ENCODE data around the gene MYZAP.

MYZAP gene

DNA sequence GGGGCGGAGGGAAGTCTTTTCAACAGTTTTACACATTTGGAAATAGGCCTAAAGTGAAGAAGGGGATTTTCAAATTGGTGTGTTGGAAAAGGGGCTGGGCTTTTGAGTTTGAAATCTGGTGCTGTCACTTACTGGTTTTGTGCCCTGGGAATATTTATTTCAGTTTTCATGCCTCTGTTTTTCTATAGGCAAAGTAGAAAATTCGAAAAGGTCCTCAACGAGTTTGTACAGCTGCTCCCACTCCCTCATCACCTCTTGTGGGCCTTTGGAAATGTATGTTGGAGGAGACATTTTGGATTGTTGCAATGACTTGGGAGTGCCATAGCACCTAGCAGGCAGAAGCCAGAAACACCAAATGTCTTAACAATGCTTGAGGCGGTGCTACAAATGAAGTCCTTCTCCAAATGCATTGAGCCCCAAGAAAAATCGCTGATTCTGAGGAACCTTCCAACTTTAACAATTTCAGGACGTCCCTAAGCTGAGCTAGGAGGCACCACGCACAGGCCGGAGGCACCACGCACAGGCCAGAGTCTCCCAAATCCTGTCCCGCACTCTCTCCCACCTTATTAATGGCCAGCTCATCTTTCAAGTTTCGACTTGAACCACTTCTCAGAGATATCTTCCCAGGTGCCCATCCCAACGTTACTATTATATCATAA lies 114.2 kb downstream of the MYZAP start:
- Histone ChIP-seq H3K4me3 (ENCODE audit: low read depth in 1 of 2, low read length in 2 of 2) (peak overlapping the region; percentile 92), H3K4me1 (ENCODE audit: insufficient read depth, low read length) (peaks cover 34% of the 10 kb centered on the region), H3K36me3 (ENCODE audit: insufficient read depth, low read length) (peaks cover 19% of the 10 kb centered on the region), H3K27me3 (ENCODE audit: control insufficient read depth in 1 of 2, insufficient read depth in 2 of 2, low read length in 2 of 2) (no peaks in the 10 kb centered on the region), H3K9me3 (ENCODE audit: low read length) (no peaks in the 10 kb centered on the region), H3K27ac (ENCODE audit: low read depth, low read length) (peak overlapping the region; percentile 93), H3K9ac (ENCODE audit: low read length) (peak overlapping the region; percentile 16)

DNA sequence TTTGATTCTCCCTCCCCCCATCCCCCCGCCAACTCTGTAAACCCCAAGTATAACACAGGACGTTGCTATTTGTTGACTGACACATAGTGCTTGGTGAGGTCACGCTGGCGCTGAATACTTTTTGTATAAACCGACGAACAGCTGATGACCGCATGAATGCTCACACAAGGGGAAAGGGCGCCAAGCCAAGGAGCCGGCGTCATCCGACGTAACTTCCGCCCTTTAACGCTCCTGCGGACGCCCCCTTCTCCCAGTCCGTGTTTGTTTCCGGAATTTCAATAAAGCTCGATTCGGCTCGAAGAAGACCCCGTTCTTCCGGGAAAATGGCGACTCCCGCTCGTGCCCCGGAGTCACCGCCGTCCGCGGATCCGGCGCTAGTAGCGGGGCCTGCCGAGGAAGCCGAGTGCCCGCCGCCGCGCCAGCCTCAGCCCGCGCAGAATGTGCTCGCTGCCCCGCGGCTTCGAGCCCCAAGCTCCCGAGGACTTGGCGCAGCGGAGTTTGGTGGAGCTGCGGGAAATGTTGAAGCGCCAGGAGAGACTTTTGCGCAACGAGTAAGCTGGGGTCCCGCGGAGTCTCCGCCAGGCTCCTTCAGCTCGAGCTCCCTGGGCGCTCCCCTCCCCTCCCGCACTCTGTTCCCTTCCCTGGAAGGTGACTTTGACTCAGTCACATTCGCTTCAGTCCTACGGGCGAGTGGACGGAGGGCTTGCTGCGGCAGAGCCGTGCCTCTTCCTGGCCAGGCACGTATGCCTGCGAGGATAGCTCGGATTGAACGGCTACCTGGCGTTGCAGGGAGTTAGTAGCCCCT lies 114.9 kb downstream of the MYZAP start, which contains the start of gene POLR2M:
Gene POLR2M (plus strand): TSS at position 310 of the 805 bp plus-strand sequence. CDS start 129 bp downstream, at position 439.
- H3K36me3 ChIP-seq (ENCODE audit: insufficient read depth, low read length) = peaks cover 26% of the 10 kb centered on the region
- H3K9ac ChIP-seq (ENCODE audit: low read length) = peak within 1 kb of the TSS; percentile 94
- peak within 1 kb of the TSS; percentile 92 for H3K4me3 ChIP-seq (ENCODE audit: low read depth in 1 of 2, low read length in 2 of 2)
- H3K4me1 ChIP-seq (ENCODE audit: insufficient read depth, low read length) = peaks cover 34% of the 10 kb centered on the region
- no peaks in the 10 kb centered on the region for H3K9me3 ChIP-seq (ENCODE audit: low read length)
- peak within 1 kb of the TSS; percentile 93 for H3K27ac ChIP-seq (ENCODE audit: low read depth, low read length)
- no peaks in the 10 kb centered on the region for H3K27me3 ChIP-seq (ENCODE audit: control insufficient read depth in 1 of 2, insufficient read depth in 2 of 2, low read length in 2 of 2)

GRCh38 chr15:57708047-57708446 lies 116.3 kb downstream of the MYZAP start:
- Histone ChIP-seq H3K4me1 (ENCODE audit: insufficient read depth, low read length) (peaks cover 34% of the 10 kb centered on the region), H3K4me3 (ENCODE audit: low read depth in 1 of 2, low read length in 2 of 2) (peak overlapping the region in 1 of 2 donors; percentile 92), H3K9me3 (ENCODE audit: low read length) (no peaks in the 10 kb centered on the region), H3K9ac (ENCODE audit: low read length) (peak overlapping the region; percentile 94), H3K27ac (ENCODE audit: low read depth, low read length) (no peak overlapping the region), H3K36me3 (ENCODE audit: insufficient read depth, low read length) (peaks cover 40% of the 10 kb centered on the region), H3K27me3 (ENCODE audit: control insufficient read depth in 1 of 2, insufficient read depth in 2 of 2, low read length in 2 of 2) (no peaks in the 10 kb centered on the region)

DNA sequence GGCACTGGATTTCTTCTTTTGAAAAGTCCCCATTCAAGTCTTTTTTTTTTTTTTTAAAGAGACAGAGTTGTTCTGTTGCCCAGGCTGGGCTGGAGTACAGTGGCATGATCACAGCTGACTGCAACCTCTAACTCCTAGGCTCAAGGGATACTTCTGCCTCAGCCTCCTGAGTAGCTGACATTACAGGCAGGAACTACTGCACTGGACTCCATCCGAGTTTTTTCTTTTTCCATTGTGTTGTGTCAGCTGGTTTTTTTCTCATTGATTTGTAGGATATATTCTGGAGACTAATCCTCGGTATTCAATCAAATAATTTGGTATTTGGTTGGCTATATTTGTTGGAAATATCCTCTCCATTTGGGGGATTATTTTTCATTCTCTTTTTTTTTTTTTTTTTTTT lies 126.6 kb downstream of the MYZAP start:
- Histone ChIP-seq H3K27ac (ENCODE audit: low read depth, low read length) (no peak overlapping the region), H3K4me1 (ENCODE audit: insufficient read depth, low read length) (peaks cover 7% of the 10 kb centered on the region), H3K9ac (ENCODE audit: low read length) (no peak overlapping the region), H3K27me3 (ENCODE audit: control insufficient read depth in 1 of 2, insufficient read depth in 2 of 2, low read length in 2 of 2) (no peaks in the 10 kb centered on the region), H3K36me3 (ENCODE audit: insufficient read depth, low read length) (peaks cover 12% of the 10 kb centered on the region), H3K4me3 (ENCODE audit: low read depth in 1 of 2, low read length in 2 of 2) (no peak overlapping the region), H3K9me3 (ENCODE audit: low read length) (no peaks in the 10 kb centered on the region)

- no peaks in the 10 kb centered on the region for H3K27me3 ChIP-seq (ENCODE audit: control insufficient read depth in 1 of 2, insufficient read depth in 2 of 2, low read length in 2 of 2)
- no peak overlapping the region for H3K9ac ChIP-seq (ENCODE audit: low read length)
- no peak overlapping the region for H3K27ac ChIP-seq (ENCODE audit: low read depth, low read length)
- H3K9me3 ChIP-seq (ENCODE audit: low read length) = no peaks in the 10 kb centered on the region
- no peaks in the 10 kb centered on the region for H3K36me3 ChIP-seq (ENCODE audit: insufficient read depth, low read length)
- no peak overlapping the region for H3K4me3 ChIP-seq (ENCODE audit: low read depth in 1 of 2, low read length in 2 of 2)
- H3K4me1 ChIP-seq (ENCODE audit: insufficient read depth, low read length) = peaks cover 7% of the 10 kb centered on the region
Observed at GRCh38 chr15:57720867-57721266, 129.2 kb downstream of the MYZAP start.

DNA sequence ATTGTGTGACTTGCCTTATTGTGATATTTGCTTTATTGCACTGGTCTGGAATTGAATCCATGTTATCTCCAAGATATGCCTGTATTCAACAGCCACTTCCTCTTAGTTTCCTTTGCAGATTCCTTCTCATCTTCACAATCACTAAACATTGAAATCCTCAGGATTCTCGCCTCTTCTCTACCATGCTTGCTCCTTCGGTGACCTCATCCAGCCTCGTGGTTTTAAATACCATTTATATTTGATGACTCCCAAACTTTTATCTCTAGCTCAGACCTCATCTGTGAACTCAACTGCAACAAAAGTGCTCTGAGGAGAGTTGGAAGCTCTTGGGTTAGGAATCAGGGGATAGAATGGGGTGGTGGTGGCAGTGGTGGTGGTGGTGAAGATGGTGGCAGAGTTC lies 134.7 kb downstream of the MYZAP start:
- Histone ChIP-seq H3K27ac (ENCODE audit: low read depth, low read length) (no peak overlapping the region), H3K9ac (ENCODE audit: low read length) (no peak overlapping the region), H3K4me3 (ENCODE audit: low read depth in 1 of 2, low read length in 2 of 2) (no peak overlapping the region), H3K36me3 (ENCODE audit: insufficient read depth, low read length) (no peaks in the 10 kb centered on the region), H3K9me3 (ENCODE audit: low read length) (no peaks in the 10 kb centered on the region), H3K27me3 (ENCODE audit: control insufficient read depth in 1 of 2, insufficient read depth in 2 of 2, low read length in 2 of 2) (no peaks in the 10 kb centered on the region), H3K4me1 (ENCODE audit: insufficient read depth, low read length) (peaks cover under 1% of the 10 kb centered on the region)

GRCh38 chr15:57727031-57727430 lies 135.3 kb downstream of the MYZAP start:
- no peak overlapping the region for H3K9ac ChIP-seq (ENCODE audit: low read length)
- H3K27ac ChIP-seq (ENCODE audit: low read depth, low read length) = no peak overlapping the region
- no peaks in the 10 kb centered on the region for H3K4me1 ChIP-seq (ENCODE audit: insufficient read depth, low read length)
- H3K4me3 ChIP-seq (ENCODE audit: low read depth in 1 of 2, low read length in 2 of 2) = no peak overlapping the region
- no peaks in the 10 kb centered on the region for H3K36me3 ChIP-seq (ENCODE audit: insufficient read depth, low read length)
- no peaks in the 10 kb centered on the region for H3K27me3 ChIP-seq (ENCODE audit: control insufficient read depth in 1 of 2, insufficient read depth in 2 of 2, low read length in 2 of 2)
- H3K9me3 ChIP-seq (ENCODE audit: low read length) = no peaks in the 10 kb centered on the region

DNA sequence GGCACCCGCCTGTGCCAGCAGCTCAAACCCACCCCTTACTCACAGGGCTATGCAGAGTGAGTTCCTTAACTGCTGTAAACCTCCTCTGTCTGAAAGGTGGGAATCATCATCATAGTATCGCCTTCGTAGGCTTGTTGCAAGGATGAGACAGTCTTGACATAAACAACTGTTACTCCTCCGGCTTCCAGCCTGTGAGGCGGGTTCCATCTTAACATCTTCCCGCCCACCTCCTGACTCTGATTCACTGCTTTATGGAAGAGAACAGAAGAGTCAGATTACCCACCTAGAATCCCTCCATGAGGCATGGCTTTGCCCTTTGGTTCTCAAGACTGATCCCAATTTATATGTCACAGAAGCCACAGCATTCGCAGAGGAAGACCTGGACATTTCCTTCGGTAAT lies 136.7 kb downstream of the MYZAP start:
- no peaks in the 10 kb centered on the region for H3K36me3 ChIP-seq (ENCODE audit: insufficient read depth, low read length)
- no peaks in the 10 kb centered on the region for H3K9me3 ChIP-seq (ENCODE audit: low read length)
- H3K27me3 ChIP-seq (ENCODE audit: control insufficient read depth in 1 of 2, insufficient read depth in 2 of 2, low read length in 2 of 2) = no peaks in the 10 kb centered on the region
- no peak overlapping the region for H3K9ac ChIP-seq (ENCODE audit: low read length)
- no peak overlapping the region for H3K27ac ChIP-seq (ENCODE audit: low read depth, low read length)
- no peak overlapping the region for H3K4me3 ChIP-seq (ENCODE audit: low read depth in 1 of 2, low read length in 2 of 2)
- H3K4me1 ChIP-seq (ENCODE audit: insufficient read depth, low read length) = no peaks in the 10 kb centered on the region

DNA sequence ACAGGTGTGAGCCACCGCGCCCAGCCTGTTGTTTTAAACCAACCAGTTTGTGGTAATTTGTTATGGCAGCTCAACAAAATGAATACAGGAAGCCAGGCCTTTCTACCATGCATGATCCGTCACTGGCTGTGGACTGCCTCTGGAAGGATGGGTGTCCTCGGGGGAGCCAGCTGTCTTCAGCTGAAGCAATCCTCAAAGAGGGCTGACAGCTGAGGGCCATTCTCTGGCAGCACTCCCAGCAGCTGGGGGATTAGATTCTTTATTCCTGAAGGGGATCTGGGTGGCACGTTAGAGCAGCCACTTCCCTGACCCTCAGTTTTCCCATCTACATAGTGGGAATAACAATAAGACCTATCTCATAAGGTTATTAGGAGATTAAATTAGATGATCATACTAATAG lies 139.2 kb downstream of the MYZAP start:
- no peaks in the 10 kb centered on the region for H3K36me3 ChIP-seq (ENCODE audit: insufficient read depth, low read length)
- H3K4me1 ChIP-seq (ENCODE audit: insufficient read depth, low read length) = no peaks in the 10 kb centered on the region
- H3K9me3 ChIP-seq (ENCODE audit: low read length) = no peaks in the 10 kb centered on the region
- no peak overlapping the region for H3K27ac ChIP-seq (ENCODE audit: low read depth, low read length)
- no peak overlapping the region for H3K9ac ChIP-seq (ENCODE audit: low read length)
- H3K4me3 ChIP-seq (ENCODE audit: low read depth in 1 of 2, low read length in 2 of 2) = no peak overlapping the region
- H3K27me3 ChIP-seq (ENCODE audit: control insufficient read depth in 1 of 2, insufficient read depth in 2 of 2, low read length in 2 of 2) = no peaks in the 10 kb centered on the region

DNA sequence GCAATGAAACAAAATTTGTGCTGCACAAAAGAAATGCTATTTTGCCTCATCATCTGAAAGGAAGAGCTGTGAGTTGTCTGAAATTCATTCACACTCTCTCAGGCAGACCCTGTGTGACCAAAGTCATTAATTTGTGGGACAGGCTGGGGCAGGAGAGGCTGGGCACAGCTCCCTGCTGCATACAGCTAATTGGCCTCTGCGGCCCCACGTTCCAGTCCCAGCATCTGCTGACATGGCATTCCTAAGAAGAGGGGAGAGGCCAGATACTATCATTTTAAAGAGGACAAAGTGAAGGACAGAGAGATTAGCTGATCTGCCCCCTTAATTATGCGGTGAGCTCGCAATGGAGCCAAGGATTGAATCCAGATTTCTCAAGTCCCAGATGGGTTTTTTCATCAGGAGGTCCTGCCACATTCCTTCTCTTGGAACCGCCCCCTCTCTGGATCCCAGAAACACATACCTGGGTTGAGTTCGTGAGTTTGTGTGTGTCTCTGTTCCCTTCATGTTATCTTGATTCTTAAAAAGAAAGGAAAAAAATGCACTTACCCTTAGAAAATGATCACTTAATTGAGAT lies 139.9 kb downstream of the MYZAP start:
- Histone ChIP-seq H3K9ac (ENCODE audit: low read length) (no peak overlapping the region), H3K4me1 (ENCODE audit: insufficient read depth, low read length) (no peaks in the 10 kb centered on the region), H3K27me3 (ENCODE audit: control insufficient read depth in 1 of 2, insufficient read depth in 2 of 2, low read length in 2 of 2) (no peaks in the 10 kb centered on the region), H3K36me3 (ENCODE audit: insufficient read depth, low read length) (no peaks in the 10 kb centered on the region), H3K4me3 (ENCODE audit: low read depth in 1 of 2, low read length in 2 of 2) (no peak overlapping the region), H3K9me3 (ENCODE audit: low read length) (no peaks in the 10 kb centered on the region), H3K27ac (ENCODE audit: low read depth, low read length) (no peak overlapping the region)

- H3K4me1 ChIP-seq (ENCODE audit: insufficient read depth, low read length) = no peaks in the 10 kb centered on the region
- no peaks in the 10 kb centered on the region for H3K9me3 ChIP-seq (ENCODE audit: low read length)
- H3K36me3 ChIP-seq (ENCODE audit: insufficient read depth, low read length) = no peaks in the 10 kb centered on the region
- H3K27ac ChIP-seq (ENCODE audit: low read depth, low read length) = no peak overlapping the region
- no peak overlapping the region for H3K9ac ChIP-seq (ENCODE audit: low read length)
- no peaks in the 10 kb centered on the region for H3K27me3 ChIP-seq (ENCODE audit: control insufficient read depth in 1 of 2, insufficient read depth in 2 of 2, low read length in 2 of 2)
- no peak overlapping the region for H3K4me3 ChIP-seq (ENCODE audit: low read depth in 1 of 2, low read length in 2 of 2)
Observed at GRCh38 chr15:57732526-57733331, 141.0 kb downstream of the MYZAP start.
